Measurements from ENCODE around the gene EML5.
A peak's percentile ranks its signal among the peaks of the same experiment; 100 is the strongest.
"Not testable (repeated sequence)": the region's sequence is repeated elsewhere in the genome, so short reads cannot be mapped to it uniquely, and the experiment has no call there.

EML5 gene

DNA sequence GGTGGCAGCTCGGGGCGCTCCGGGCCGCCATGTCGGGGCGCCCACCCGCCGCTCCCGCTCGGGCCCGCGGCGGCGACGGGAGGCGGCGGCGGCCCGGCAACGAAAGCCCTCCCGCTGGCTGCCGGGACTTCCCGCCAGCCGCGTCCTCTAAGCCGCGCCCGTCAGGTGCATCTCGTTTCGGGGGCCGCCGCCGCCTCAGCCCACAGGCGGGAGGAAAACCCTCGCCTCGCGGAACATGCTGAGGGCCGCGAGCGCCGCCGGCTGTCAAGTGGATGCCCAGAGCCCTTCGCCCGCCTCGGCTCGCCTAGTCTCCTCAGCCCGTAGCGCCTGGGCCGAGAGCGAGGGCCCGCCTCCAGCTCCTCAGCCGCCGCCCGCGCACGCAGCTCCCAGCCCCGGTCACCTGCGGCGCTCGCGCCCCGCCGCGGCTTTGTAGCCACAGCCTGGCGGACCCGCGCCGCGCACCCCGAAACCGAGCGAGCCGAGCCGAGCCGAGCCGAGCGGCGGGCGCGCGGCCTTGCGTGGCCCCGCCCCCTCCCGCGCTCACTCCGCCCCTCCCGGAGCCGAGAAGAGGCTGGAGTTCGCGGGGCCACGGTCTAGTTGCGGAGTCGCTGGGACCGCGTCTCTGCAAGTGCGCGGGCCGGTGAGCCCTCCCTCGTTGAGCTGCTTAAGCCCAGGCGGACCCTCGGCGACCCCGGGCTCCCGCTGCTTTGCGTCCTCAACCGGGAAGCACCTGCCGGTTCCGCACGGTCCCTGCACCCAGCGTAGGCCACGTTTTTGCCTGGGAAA, at the start of gene EML5:
EML5 (minus strand) TSS at position 481 of the 786 bp plus-strand sequence; CDS start at position 31, 450 bp downstream.
- peak; percentile 37 for DNase-seq

DNA sequence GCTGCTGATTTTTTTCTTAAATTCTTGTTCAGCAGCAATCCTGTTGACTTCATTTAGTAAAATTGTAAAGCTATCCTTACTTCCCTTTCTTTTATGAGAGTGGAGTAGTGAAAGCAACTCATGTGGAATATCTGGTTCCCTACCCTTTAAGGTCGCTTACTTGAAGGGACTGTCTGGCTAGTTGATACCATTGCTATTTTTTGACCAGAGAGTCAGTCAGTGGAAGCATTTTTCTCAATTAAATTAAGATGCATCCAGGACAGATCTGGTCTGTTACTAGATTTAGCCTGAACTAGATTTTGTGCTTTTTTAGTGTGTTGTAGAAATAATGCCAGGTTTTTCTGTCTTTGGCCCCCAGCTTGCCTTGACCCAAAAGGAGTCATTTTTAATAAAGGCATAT, 49.7 kb upstream of the EML5 start:
- DNase-seq, result no peak

DNA sequence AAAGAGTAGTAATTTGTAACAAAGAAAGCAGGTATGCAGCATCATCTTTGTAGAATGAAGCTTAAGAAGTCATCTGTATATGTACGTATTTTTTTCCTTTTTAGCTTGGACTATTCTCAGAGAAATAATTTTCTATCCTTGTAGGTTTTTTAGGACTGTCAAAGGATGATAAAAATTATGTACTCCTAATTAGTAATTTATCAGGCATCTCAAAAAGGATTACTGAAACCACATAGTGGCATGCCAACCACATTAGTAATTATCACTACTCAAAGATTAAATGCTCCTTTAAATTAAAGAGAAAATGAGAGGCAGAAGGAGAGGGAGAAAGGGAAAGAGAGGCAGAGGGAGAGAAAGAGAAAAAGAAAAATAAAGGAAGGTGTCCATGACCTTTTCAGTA, 49.0 kb upstream of the EML5 start:
- DNase-seq, result no peak

DNA sequence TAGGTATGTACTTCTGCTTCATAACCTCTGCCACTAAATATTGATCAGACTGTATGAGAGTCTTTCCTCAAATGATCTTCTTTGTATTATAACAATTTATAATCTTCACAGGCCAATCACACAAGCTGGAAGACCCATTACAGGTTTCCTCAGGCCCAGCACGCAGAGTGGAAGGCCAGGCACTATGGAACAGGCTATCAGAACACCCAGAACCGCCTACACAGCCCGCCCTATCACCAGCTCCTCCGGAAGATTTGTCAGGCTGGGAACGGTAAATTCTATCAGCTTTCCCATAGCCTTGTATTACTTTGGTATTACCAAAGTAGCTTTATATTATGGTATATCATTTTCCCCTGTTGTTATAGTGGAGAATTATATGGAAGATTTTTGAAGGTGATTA, 48.2 kb upstream of the EML5 start:
- no peak for DNase-seq

DNA sequence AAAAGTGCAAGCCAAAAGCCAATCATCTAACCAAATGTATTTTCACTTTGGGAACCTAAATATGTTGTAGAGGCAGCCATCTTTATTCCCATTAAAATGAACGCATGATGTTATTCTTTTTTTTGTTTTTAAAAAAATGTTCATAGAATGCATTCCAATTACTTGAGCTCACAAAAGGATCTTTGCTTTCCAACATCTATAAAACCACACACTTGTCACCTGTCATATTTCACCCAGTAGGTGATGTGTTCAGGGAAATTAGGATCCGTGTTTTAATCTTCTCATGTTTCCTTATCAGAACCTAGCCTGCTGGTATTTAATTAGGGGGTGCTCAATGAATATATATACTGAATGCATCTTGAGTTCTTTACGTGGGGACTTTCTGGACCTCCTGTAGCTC, 45.3 kb upstream of the EML5 start:
- no peak for DNase-seq

- DNase-seq, result no peak
Measured at GRCh38 chr14:88837495-88837894, 44.7 kb upstream of the EML5 start.

DNA sequence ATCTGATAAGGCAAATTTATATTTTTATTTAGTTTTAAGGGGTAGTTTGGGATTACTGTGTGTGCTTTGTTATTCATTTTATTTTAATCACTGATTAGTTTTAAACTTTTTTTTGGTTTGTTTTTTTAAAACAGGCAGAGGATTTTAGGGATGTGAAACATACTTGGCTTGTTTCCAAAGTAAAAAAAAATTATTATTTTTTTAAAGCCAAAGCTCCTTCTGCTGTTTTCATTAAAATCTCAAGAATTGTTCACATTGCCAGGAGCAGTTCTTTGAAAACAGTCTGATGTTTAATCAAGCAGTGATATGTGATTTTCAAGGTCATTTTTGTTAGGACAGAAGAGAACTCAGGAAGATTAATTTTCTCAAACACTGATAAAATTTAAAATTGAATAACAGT, 42.9 kb upstream of the EML5 start:
- no peak for DNase-seq

DNA sequence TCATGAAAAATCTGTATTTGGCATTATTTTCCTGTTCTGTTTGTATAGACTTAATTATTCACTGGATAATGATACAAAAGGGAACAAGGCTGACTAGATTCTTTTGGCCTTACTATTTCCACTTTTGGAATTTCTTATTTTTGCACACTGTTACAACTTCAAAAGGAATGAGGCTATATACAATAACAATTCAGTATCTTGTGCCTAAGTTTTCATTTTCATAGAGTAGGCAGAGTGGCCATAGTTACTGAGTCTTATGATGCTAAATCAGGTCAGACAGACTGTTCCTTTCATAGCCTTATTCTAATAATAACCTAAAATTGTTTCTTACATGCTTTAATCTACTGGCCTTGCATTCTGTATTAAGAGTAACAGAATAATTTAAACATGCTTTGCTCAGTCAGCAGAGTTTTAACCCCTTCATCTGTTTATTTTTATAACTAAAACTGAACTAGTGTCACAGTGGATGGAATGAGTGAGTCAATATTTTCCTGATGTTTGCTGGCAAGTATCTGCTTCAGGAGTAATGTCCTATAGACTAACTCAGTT, 42.2 kb upstream of the EML5 start:
- no peak for DNase-seq

DNA sequence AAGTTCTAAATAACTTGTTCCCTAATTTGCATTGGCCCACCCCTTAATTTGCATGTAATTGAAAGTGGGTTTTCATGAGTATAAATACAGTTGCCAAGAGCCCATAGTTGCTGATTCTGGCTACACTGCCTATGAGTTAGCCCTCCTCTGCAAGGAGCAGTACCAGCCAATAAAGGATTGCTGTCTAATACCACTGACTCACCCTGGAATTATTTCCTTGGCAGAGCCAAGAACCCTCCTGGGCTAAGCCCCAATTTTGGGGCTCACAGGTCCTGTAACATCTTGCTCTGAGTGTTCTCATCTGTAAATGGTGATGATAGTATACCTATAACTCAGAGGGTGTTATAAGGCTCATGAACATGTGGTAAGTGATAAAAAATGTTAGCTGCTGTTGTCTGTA, 38.5 kb upstream of the EML5 start:
- no peak for DNase-seq

GRCh38 chr14:88829685-88830302, 37.0 kb upstream of the EML5 start:
- DNase-seq, result no peak

- no peak for DNase-seq
Measured at GRCh38 chr14:88829188-88829587, 36.4 kb upstream of the EML5 start.

GRCh38 chr14:88825503-88825902, 32.8 kb upstream of the EML5 start:
- no peak for DNase-seq

- no peak for DNase-seq
Measured at GRCh38 chr14:88825078-88825458, 32.3 kb upstream of the EML5 start.

- peak; percentile 66 for DNase-seq
Measured at GRCh38 chr14:88824314-88825077, 31.7 kb upstream of the EML5 start, which contains the start of gene TTC8. Gene TTC8 (plus strand): TSS chr14:88824651. CDS start chr14:88824708, 57 bp downstream.

DNA sequence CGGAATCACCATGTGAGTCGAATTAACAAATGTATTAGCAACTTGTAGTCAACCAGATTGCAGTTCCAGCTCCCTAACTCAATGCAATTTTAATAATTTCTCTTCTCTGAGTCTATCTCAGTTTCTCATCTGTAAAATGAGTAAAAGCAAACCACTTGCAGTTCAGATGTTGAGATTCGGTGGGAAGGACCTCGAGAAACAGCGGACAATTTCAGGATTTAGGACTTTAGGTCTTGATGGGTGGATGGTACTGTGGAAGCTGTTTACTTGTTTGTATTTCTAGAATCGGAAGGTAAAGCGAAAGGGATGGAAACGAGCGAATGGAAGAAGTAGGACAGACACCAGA, 31.2 kb upstream of the EML5 start:
- no peak for DNase-seq

DNA sequence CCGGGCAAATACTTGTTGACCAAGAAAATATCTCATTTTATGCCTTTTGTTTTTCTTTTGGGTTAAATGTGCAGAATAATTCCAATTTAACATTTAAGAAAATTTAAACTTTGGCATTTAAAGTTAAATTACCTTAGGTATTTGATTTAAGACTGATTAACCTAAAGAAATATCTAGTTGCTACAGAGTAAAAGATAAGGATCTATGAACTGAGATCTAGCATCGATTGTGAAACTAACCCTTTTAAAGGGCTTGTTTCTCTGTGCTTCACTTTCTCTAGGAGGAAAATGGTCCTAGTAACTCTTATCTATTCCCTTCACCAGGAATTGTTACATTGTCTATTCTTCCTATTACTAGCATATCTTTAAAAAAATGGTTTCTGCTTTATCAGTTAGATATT, 29.1 kb upstream of the EML5 start:
- no peak for DNase-seq

DNA sequence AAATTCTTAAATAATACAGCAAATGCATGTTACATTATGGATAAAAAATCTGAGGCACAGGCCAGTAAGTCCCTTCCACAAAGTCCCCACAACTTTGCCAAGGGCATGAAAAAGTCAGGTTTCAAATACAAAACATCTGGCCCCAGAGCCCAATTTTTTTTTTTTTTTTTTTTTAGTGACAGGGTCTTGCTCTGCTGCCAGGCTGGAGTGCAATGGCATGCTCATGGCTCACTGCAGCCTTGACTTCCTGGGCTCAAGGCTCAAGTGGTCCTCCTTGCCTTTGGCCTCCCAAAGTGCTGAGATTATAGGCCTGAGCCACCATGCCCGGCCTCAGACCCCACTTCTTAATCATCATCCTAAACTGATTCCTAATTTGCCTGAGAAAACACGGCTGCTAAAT, 28.6 kb upstream of the EML5 start:
- DNase-seq, result no peak

DNA sequence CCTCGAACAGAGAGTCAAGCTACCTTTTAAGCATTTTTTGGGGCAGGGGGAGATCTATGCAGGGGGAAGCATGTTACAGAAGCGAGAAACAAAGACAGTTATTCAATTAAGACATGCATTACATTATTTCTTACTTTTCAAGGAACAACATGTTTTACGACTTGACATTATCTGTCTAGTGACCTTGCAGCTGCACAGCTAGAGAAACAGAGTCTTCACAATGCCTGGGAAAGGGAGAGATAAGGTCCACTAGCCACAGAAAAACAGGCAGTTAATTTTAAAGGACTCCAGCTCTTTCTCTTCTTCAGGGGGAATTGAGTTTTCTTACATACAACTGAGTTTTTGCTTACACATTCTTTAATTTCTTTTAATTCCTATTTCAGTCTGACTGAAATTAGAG, 26.9 kb upstream of the EML5 start:
- DNase-seq, result not testable (repeated sequence)

- DNase-seq, result no peak
Measured at GRCh38 chr14:88818018-88818417, 25.3 kb upstream of the EML5 start.

DNA sequence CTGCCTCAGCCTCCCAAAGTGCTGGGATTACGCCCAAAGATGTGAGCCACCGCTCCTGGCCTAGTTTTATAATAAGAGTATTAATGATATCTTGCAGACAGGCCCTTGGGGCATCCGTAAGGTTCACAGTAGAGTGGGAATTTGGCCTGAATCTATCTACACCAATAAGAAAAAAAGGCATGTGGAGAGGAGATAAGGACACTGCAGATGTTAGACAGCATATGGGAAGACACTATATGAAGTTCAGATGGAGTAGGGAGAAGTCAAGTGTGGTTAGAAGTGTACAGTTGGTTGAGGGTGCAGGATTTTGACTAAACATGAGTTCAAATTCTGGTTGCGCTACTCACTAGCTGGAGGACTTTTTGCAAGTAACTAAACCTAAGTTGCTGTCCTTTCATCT, 23.2 kb upstream of the EML5 start:
- DNase-seq, result no peak

- DNase-seq, result no peak
Measured at GRCh38 chr14:88808359-88808758, 15.6 kb upstream of the EML5 start.

GRCh38 chr14:88804477-88804876, 11.7 kb upstream of the EML5 start:
- no peak for DNase-seq

- no peak for DNase-seq
Measured at GRCh38 chr14:88804035-88804434, 11.3 kb upstream of the EML5 start.

DNA sequence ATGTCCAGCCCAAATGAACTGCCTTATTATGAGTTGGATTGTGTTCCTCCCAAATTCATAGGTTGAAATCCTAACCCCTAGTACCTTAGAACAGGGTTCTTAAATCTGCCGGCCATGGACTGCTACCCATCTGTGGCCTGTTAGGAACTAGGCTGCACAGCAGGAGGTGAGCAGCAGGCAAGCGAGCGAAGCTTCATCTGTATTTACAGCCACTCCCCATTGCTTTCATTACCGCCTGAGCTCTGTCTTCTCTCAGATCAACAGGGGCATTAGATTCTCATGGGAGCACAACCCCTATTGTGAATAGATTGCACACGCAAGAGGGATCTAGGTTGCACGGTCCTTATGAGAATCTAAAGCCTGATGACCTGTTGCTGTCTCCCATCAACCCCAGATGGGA, 9.8 kb upstream of the EML5 start:
- no peak for DNase-seq

All from 8988T (cell line).